Right lobe of liver (tissue), 4 donors: ENCODE results near the gene CERS3.

Experiments used
- CTCF ChIP-seq, 4 donors: fragments of 200-600 bp in 3 of 4; fragments of 450-650 bp in 1 of 4; IDR thresholded peaks; one replicate each; pipeline versions ENCODE4 v1.5.1 to v1.8.0; 2016 to 2022; ENCODE audit warnings: antibody characterized with exemption in 4 of 4, mild to moderate bottlenecking in 2 of 4
- POLR2A ChIP-seq: fragments of 450-650 bp; IDR thresholded peaks from one replicate; pipeline ENCODE4 v1.6.1; 2017; ENCODE audit warnings: antibody characterized with exemption, mild to moderate bottlenecking
- donor health status: DM: no; HTN: no; CAD: no.
- donor health status: DM: no; HTN: no; CAD: no.
- donor health status: DM: no; HTN: yes; CAD: no.

- no peak for TF ChIP-seq CTCF (IDR thresholded peaks at IDR 0.05)
- no peak for TF ChIP-seq POLR2A
These were observed 30.6 kb upstream of the CERS3 start for GRCh38 chr15:100559330-100559729.
